ENCODE results near the gene IFT57.

GRCh38 chr3:108241721-108242120, 19.5 kb upstream of the IFT57 start:
- TF ChIP-seq CTCF (IDR thresholded peaks at IDR 0.05) = no peak
- no peak for TF ChIP-seq ZFX (IDR thresholded peaks at IDR 0.05; ENCODE audit: borderline replicate concordance)

All from 22Rv1 (cell line).